22Rv1 (cell line): ENCODE measurements around the gene JMJD6.

Experiments
- CTCF ChIP-seq: fragments of 450-650 bp; IDR thresholded peaks from 2 replicates; pipeline ENCODE4 v1.5.1; 2017; ENCODE audit warnings: mild to moderate bottlenecking
- ZFX ChIP-seq: fragments of 450-650 bp; IDR thresholded peaks from 2 replicates; pipeline ENCODE4 v1.6.1; 2017; ENCODE audit warnings: antibody characterized with exemption, borderline replicate concordance

GRCh38 chr17:76702941-76703637 is 23.3 kb downstream of the JMJD6 start:
- TF ChIP-seq CTCF: no peak
- TF ChIP-seq ZFX: no peak
